HepG2 (cell line): ENCODE results near the gene GCN1.

Experiments used
- CREB1 ChIP-seq, 2 experiments: fragments of 450-650 bp in 1 of 2; IDR thresholded peaks; 2 replicates each; pipeline ENCODE4 v1.6.1; 2016 to 2017; ENCODE audit warnings: control low read depth in 1 of 2, mild to moderate bottlenecking in 1 of 2, missing compliant biosample characterization in 1 of 2, missing genetic modification characterization in 1 of 2
- CTCF ChIP-seq: sonication (generic); formaldehyde crosslinking; IDR thresholded peaks from 2 replicates; pipeline ENCODE4 v1.5.0; 2020; ENCODE audit warnings: mild to moderate bottlenecking, missing genetic modification reagents, moderate library complexity
- GABPB1 ChIP-seq: IDR thresholded peaks from 2 replicates; pipeline ENCODE4 v1.6.1; 2016; ENCODE audit warnings: mild to moderate bottlenecking, missing genetic modification reagents, moderate library complexity, missing compliant biosample characterization
- HNRNPUL1 ChIP-seq: fragments of 200-400 bp; formaldehyde crosslinking; IDR thresholded peaks from 2 replicates; pipeline ENCODE4 v1.6.1; 2017; ENCODE audit warnings: low read depth, mild to moderate bottlenecking, low read length, moderate library complexity
- NFE2L1 ChIP-seq: sonication (generic); formaldehyde crosslinking; IDR thresholded peaks from 2 replicates; pipeline ENCODE4 v1.4.0; 2020; ENCODE audit warnings: missing genetic modification reagents, mild to moderate bottlenecking, borderline replicate concordance
- PBX2 ChIP-seq: IDR thresholded peaks from 2 replicates; pipeline ENCODE4 v1.6.1; 2016; ENCODE audit warnings: control low read depth
- ZNF280B ChIP-seq: sonication (generic); formaldehyde crosslinking; IDR thresholded peaks from 2 replicates; pipeline ENCODE4 v1.5.0; 2020; ENCODE audit warnings: missing genetic modification reagents, mild to moderate bottlenecking, borderline replicate concordance
- ZNF547 ChIP-seq: sonication (generic); formaldehyde crosslinking; IDR thresholded peaks from 2 replicates; pipeline ENCODE4 v1.5.1; 2020; ENCODE audit warnings: mild to moderate bottlenecking, missing genetic modification reagents
- ZNF672 ChIP-seq: sonication (generic); formaldehyde crosslinking; IDR thresholded peaks from 2 replicates; pipeline ENCODE4 v1.8.1; 2022; ENCODE audit warnings: missing genetic modification reagents
- ZNF704 ChIP-seq: sonication (generic); formaldehyde crosslinking; IDR thresholded peaks from 2 replicates; pipeline ENCODE4 v1.8.1; 2023; ENCODE audit warnings: mild to moderate bottlenecking, inconsistent platforms, moderate library complexity, missing genetic modification reagents, borderline replicate concordance

DNA sequence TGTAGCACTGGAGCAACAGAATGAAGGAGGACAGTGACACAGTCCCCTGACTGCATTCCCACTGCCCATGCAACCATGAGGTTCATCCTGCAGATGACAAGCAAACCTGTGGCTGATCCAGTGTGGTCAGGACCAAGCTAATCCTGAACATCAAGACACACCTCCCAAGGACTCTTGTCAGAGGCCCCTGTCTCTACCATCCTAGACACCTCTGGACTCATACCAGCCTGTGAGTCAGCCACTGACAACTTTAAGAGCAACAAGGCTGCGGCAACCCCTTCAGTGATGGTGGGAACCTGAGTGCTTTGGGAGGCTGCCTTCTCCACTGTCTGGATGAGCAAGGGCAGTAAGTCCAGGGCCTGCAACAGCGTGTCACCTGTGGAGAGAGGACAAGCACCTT, 24.6 kb downstream of the GCN1 start:
- TF ChIP-seq CTCF (CRISPR knock-in tag) (no peak), ZNF704 (CRISPR knock-in tag) (no peak), CREB1 (IDR thresholded peaks at IDR 0.05) (no peak), CREB1 (CRISPR knock-in tag; IDR thresholded peaks at IDR 0.05) (no peak), ZNF547 (no peak), ZNF280B (no peak), HNRNPUL1 (no peak), ZNF672 (CRISPR knock-in tag) (no peak), GABPB1 (CRISPR knock-in tag) (no peak), NFE2L1 (CRISPR knock-in tag) (no peak), PBX2 (CRISPR knock-in tag) (no peak)
